GM15510 (cell line): ENCODE data around the gene DENND4A.

ENCODE experiments used
- POLR2A ChIP-seq: IDR thresholded peaks from 3 replicates; pipeline ENCODE4 v1.6.1; 2011; ENCODE audit warnings: borderline replicate concordance; ENCODE audit not compliant: insufficient read length; ENCODE audit errors: extremely low read depth

The DENND4A gene

DNA sequence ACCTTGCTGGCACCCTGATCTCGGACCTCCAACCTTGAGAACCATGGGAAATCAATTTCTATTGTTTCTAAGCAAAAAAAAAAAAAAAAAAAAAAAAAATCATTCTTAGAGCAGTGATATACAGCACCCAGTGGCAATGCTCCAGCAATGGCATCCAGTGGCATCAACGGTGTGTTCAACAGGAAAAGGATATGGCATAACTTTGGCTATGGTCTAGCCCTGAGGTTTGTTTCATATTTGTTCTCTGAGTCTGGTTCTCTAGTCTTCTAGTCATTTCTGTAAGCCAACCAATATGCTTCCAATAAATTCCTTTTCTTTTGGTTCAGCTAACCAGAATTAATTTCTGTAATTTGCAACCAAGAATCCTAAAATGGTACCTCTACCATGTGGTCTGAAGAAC is 19.2 kb downstream of the DENND4A start:
- TF ChIP-seq POLR2A, result no peak

DNA sequence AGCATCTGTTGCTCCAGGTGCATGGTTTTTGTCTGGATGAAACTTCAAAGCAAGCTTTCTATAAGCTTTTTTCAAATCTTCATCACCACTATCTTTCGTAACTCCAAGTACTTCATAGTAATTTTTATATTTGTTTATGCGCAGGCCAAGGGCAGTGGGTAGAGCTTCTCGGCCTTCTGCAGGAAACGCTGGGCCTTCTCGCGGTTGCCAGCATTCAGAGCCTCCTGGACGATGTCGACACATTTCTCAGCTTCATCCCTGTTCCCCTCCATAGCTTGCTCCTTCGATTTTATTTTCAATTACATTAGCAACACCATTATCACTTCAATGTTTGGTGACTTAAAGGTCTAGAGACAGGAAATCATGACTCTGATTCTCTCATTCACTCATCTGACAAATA is 20.2 kb downstream of the DENND4A start:
- no peak for TF ChIP-seq POLR2A

DNA sequence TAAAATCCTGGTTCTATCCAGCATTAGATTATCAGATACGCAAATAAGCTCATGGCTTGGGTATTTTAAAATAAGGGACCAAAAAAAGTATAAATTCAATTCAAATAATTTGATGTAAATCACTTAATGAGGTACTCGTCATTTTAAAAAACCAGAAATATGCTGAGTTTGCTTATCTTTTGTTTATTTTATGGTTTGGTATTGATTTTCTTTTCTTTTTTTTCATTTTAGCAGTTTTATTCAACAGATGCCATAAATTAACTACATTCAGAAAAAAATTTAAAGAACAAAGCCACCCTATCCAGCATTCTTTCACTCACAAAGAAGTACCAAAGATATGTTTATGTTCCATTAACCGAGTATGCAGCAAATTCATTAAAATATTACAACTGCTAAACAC is 22.6 kb downstream of the DENND4A start:
- no peak for TF ChIP-seq POLR2A

DNA sequence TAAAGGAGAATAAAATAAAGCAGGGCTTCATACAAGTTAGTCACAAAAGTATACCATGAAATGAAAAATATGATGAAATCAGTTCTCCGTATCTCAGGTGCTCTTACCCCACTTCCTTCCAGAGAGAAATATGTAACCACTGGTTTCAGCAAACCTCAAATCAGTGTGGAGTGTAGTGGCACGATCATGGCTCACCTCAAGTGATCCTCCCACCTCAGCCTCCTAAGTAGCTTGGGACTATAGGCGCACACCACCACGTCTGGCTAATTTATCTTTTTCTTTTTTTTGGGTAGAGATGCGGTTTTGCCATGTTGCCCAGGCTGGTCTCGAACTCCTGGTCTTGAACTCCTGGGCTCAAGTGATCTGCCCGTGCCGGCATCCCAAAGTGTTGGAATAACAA is 24.2 kb downstream of the DENND4A start:
- no peak for TF ChIP-seq POLR2A

DNA sequence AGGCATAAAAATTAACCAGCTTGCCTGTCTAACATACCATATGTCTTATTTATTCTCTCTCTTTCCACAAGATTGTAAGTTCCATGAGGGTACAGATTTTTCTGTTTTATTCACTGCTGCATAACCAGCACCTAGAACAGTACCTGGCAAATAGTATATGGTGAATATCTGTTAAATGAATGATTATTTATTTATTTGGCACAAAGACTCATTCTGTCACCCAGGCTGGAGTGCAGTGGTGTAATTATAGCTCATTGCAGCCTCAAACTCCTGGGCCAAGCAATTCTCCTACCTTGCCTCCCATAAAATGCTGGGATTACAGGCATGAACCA is 24.9 kb downstream of the DENND4A start:
- no peak for TF ChIP-seq POLR2A

DNA sequence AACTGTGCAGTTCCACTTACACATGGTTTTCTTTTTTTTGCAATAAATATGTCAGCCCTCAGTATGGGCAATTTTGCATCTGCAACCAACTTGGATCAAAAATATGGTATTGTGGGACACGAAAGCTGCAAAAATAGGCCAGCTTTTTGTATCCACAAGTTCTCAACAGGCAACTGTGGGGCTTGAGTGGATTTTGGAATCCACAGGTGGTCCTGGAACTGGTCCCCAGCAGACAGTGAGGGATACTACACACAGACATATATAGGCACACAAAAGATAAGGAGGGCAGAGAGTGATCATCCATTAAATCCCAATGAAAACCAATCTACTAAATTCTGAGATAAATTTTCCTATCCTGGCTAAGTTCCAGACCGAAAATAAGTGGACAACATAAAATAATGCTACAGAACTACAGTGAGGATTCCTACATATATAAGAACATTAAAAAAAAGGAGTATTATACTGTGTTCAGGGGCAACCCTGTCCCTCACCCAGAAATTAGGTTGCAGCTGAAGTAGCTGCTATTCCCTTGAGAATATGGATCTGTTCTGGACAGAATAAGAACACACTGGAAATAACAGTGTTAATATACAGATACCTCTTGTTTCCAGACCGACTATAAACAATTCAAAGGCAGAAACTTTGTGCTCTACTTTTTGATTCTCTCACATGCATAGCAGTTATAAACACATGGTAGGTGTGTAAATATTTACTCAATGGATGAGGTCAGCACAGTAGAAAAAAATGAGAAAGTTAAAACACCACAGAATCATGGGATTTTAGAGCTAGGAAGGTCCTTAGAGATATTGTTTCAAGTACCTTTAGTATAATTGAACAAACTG is 25.4 kb downstream of the DENND4A start:
- TF ChIP-seq POLR2A, result no peak

DNA sequence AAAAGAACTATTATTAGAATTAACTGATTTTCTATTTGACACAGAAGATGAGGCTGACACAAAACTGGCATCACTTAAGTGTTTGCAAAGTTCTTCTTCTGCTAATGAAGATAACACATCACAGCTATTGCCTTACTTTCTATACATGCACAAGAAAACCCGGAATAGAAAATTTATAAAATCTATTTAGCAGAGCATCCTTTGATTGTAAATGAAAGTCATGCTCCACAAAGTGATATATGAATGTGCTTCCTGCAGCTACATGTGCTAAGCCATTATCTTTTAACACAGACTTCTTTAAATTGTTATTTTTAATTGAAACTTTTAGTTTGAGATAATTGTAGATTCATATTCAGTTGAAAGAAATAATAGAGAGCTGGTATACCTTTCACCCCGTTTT is 27.0 kb downstream of the DENND4A start:
- TF ChIP-seq POLR2A, result no peak

DNA sequence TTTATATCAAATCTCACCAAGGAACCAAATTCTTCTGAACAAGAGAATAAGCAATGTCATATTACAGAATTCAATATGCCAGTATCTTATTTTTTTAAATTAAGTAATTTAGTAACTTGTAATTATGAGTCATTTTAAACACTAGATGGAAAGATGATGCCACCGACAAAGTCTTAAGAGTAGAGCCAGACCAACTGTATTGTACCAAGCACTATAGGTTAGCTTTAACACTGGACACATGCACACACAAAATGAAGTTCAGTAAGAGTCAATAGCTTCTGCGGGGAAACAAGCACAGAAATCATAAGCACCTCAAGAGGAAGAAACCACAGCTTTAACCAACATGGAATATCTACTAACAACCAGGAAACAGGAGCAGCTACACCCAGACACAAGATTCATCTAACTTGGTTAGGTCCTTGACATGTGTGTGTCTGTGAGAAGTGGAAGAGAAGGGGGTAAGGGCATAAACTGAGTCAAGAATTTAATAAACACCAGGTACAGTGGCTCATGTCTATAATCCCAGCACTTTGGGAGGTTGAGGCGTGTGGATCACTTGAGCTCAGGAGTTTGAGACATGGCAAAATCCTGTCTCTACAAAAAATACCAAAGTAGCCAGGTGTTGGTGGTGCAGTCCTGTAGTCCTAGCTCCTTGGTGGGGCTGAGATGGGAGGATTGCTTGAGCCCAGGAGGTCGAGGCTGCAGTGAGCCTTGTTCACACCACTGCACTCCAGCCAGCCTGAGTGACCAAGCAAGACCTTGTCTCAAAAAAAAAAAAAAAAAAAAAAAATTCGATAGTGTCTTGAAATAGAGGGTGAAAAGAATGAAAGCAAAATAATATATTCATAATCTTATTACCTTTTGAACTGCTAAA is 28.9 kb downstream of the DENND4A start:
- TF ChIP-seq POLR2A, result no peak

DNA sequence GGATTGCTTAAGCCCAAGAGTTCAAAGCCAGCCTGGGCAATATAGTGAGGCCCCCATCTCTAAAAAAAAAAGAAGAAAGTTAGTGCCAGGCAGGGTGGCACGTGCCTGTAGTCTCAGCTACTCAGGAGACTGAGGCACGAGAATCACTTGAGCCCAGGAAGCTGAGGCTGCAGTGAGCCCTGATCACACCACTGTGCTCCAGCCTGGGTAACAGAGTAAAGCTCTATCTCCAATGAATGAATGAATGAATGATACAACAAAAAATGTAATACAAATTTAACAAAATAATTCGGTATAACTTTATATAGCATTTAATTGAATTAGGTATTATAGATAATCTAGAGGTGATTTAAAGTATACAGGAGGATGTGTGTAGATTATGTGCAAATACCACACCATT is 29.7 kb downstream of the DENND4A start:
- no peak for TF ChIP-seq POLR2A

DNA sequence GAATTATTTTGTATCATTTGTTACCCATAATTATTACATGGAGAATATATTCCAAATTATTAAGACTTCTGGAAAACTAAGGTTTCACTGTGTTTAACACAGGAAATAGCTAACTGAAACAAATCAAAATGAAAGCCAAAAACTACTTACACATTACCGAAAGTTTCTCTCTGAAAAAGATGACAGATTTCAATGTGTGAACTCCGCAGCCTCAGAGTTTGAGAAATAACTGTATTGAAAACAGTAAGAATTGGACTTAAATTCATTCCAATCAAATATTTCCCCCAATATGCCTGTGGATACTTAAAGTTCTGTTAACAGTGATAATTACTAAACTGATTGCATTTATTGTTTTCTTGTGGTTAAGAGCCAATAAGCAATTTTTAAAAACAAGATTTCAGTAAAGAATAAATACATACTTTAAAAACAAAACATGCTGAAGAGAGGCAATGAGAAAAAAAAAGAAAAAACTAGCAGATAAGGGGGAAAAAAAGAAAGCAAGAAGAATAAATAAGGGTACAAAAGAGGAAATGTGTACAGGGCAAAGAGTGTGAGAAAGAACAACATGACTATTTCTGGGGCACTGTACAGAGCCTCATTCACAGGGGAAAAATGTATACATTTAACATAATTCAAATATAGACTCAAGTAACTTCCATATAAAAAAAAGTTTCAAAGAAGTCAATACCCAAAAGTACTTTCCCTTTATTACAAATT is 30.7 kb downstream of the DENND4A start:
- no peak for TF ChIP-seq POLR2A

DNA sequence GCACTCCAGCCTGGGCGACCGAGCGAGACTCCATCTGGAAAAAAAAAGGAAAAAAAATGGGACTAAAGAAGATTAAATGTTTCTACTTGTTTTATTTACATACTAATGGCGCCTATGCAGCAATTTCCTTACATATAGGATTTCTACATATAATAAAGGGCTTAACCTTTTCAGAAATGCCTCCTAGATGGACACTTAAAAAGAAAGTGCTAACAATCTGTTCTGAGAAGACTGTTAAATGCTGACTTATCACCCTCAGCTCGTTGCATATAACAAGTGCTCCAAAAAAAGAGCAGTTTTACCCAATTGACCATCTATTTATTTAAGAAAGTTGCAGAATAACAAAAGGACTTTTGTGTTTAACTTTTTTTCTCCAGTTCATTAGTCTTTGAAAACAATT is 32.7 kb downstream of the DENND4A start:
- no peak for TF ChIP-seq POLR2A

DNA sequence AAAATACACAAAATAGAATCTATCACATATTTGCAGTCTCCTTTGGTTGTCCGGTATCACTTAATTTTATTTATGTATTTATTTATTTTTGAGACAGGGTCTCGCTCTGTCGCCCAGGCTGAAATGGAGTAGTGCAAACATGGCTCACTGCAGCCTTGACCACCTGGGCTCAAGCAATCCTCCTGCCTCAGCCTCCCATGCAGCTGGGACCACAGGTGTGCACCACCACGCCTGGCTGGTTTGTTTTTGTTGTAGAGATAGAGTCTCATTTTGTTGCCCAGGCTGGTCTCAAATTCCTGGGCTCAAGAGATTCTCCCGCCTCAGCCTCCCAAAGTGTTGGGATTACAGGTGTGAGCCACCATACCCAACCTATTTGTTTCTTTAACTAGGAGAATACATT is 33.9 kb downstream of the DENND4A start:
- no peak for TF ChIP-seq POLR2A

DNA sequence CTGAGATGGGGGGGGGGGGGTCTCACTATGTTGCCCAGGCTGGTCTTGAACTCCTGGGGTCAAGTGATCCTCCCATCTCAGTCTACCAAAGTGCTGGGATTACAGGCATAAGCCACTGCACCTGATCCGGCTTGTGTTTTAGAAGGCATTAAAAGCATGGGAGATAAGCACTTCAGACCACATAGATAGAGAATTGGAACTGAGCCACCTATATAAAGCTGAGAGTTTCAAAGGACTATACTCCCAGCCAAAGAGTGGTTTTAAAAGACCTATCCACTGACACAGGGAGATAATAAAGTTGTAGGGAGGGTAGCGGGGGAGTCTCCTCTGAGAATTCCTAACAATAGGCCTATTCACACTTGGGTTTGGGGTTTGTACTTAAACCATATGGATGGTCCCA is 34.8 kb downstream of the DENND4A start:
- no peak for TF ChIP-seq POLR2A

DNA sequence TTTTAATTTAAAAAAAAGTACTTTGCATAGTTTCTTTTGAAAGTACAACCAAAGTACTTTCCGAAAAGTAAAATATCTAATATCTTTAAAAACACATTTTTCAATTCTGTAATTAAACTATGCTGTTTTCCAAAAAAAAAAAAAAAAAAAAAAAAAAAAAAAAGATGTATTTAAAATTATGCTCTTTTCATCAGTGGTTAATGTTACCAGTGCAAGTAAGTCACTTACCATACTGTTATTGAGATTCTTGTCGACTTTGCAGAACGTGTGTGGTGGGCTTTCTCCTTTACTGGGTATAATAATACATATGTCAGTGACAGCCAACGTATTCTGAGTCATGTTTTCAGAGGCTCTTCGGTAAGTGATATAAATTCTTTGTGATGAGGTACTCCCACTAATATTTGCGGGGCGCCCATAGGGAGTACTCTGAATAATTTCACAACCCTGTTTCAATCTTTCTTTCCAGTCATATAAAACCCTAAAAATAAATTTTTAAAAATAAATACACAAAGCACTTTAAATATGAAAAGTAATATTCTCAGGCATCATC is 39.9 kb downstream of the DENND4A start:
- TF ChIP-seq POLR2A, result no peak

DNA sequence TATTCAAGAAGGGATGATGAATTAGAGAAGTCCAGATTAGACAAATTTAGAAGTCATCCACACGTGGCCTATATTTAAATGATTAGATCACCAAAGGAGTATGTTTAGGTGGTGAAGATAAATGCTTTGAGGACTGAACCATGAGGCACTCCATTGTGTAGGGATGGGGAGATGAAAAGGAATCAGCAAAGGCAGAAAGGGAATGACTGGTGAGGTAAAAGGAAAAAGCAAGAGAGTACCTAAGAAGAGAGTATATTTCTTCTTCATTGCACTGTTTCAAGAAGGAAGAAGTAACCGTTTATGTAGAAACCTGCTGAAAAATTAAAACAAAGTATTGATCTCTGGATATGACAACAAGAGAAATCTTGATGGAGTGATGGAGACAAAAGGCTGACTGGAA is 40.7 kb downstream of the DENND4A start:
- TF ChIP-seq POLR2A, result no peak
